ENCODE measurements around the gene DUSP8. TPM values are rescaled to one million over a fixed set of nuclear protein-coding genes. Genes with fewer than 3 reads are reported as not detected.

Gene DUSP8
- total and polyA plus RNA-seq, 2 of the 8 experiments (the other 6 are each of a cell fraction or from before 2014, with no cell fraction given): 2.8 to 3.6 TPM

DNA sequence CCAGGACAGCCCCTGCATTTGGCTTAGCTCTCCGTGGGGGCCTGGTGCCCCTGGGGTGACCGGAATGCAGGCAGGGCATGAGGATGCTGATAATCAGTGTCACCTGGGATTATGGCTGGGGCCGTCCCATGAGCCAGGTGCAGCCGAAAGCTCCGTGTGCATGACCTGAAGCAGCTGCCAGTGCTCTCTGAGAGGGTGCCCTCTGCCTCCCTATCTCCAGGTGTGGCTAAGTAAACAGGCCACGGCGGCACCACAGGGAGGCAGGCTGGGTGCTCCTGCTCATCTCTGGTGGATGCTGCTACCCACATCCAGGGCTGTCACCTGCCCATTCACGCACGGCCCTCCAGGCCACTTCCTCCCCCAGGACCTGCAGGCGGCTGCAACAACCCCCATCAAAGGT is 29.8 kb downstream of the DUSP8 start (continued):
- TF ChIP-seq PHF8 (conservative IDR thresholded peaks at IDR 0.05; ENCODE audit: low read depth, low read length) (no peak), GABPA (IDR thresholded peaks at IDR 0.05; ENCODE audit: borderline replicate concordance, insufficient read depth, low read length) (no peak), YY1 (IDR thresholded peaks at IDR 0.05; ENCODE audit: low read depth, low read length) (no peak), POU5F1 (IDR thresholded peaks at IDR 0.05; ENCODE audit: low read depth, low read length) (no peak), SIX5 (IDR thresholded peaks at IDR 0.05; ENCODE audit: low read depth, low read length) (no peak)
